ENCODE results near the gene C12orf42.

- no peak for TF ChIP-seq CTCF (conservative IDR thresholded peaks at IDR 0.05)
- no peak for TF ChIP-seq EZH2 (IDR thresholded peaks at IDR 0.05; ENCODE audit: low read depth)
Observed at GRCh38 chr12:103353913-103354312, 141.9 kb downstream of the C12orf42 start.
